GM12801 (cell line): ENCODE data around the gene ARHGAP27.

ENCODE experiments used
- CTCF ChIP-seq: IDR thresholded peaks from one replicate; pipeline ENCODE4 v1.5.1; 2011; ENCODE audit warnings: control low read depth; ENCODE audit not compliant: insufficient read length; ENCODE audit errors: extremely low read depth

ARHGAP27 gene

GRCh38 chr17:45382226-45382625, 50.4 kb downstream of the ARHGAP27 start:
- no peak for TF ChIP-seq CTCF

- no peak for TF ChIP-seq CTCF
Observed at GRCh38 chr17:45380991-45381390, 51.7 kb downstream of the ARHGAP27 start.

GRCh38 chr17:45380046-45380765, 52.5 kb downstream of the ARHGAP27 start:
- TF ChIP-seq CTCF = no peak

GRCh38 chr17:45377401-45377800, 55.3 kb downstream of the ARHGAP27 start:
- no peak for TF ChIP-seq CTCF

- no peak for TF ChIP-seq CTCF
Observed at GRCh38 chr17:45376171-45377005, 56.3 kb downstream of the ARHGAP27 start.

GRCh38 chr17:45374501-45374900, 58.2 kb downstream of the ARHGAP27 start:
- TF ChIP-seq CTCF = no peak

GRCh38 chr17:45372325-45372869, 60.3 kb downstream of the ARHGAP27 start:
- no peak for TF ChIP-seq CTCF
